Sigmoid colon (tissue), 4 donors: Measurements from ENCODE around the gene COX14.

ENCODE experiments used
- CTCF ChIP-seq, 4 experiments: fragments of 450-650 bp in 3 of 4; fragments of 200-600 bp in 1 of 4; IDR thresholded peaks; one replicate each; pipeline ENCODE4 v1.5.1; 2016 to 2019; ENCODE audit warnings: antibody characterized with exemption in 4 of 4, mild to moderate bottlenecking in 3 of 4, moderate library complexity in 2 of 4
- EP300 ChIP-seq, 4 donors: sonication (generic); formaldehyde crosslinking; IDR thresholded peaks; one replicate each; pipeline ENCODE4 v1.6.1; 2017; ENCODE audit warnings: antibody characterized with exemption in 4 of 4
- POLR2A ChIP-seq, 2 donors: fragments of 450-650 bp; IDR thresholded peaks; one replicate each; pipeline ENCODE4 v1.6.1; 2016; ENCODE audit warnings: antibody characterized with exemption in 2 of 2, mild to moderate bottlenecking in 2 of 2, moderate library complexity in 2 of 2
- POLR2AphosphoS5 ChIP-seq, 4 donors: sonication (generic); formaldehyde crosslinking; IDR thresholded peaks; one replicate each; pipeline ENCODE4 v1.6.1; 2017; ENCODE audit warnings: antibody characterized with exemption in 4 of 4

GRCh38 chr12:50147281-50147680 is 35.2 kb downstream of the COX14 start:
- TF ChIP-seq POLR2A (IDR thresholded peaks at IDR 0.05) (no peak), CTCF (IDR thresholded peaks at IDR 0.05) (no peak), POLR2AphosphoS5 (IDR thresholded peaks at IDR 0.05) (no peak), EP300 (IDR thresholded peaks at IDR 0.05) (no peak)
